Eye (tissue), 1 donor: ENCODE data around the gene FCHO2.
"Not testable (repeated sequence)": the region's sequence is repeated elsewhere in the genome, so short reads cannot be mapped to it uniquely, and the experiment has no call there.

Experiments
- DNase-seq: peaks from one replicate; pipeline ENCODE4 v3.0.0-alpha.2; 2015

Gene FCHO2, protein sequence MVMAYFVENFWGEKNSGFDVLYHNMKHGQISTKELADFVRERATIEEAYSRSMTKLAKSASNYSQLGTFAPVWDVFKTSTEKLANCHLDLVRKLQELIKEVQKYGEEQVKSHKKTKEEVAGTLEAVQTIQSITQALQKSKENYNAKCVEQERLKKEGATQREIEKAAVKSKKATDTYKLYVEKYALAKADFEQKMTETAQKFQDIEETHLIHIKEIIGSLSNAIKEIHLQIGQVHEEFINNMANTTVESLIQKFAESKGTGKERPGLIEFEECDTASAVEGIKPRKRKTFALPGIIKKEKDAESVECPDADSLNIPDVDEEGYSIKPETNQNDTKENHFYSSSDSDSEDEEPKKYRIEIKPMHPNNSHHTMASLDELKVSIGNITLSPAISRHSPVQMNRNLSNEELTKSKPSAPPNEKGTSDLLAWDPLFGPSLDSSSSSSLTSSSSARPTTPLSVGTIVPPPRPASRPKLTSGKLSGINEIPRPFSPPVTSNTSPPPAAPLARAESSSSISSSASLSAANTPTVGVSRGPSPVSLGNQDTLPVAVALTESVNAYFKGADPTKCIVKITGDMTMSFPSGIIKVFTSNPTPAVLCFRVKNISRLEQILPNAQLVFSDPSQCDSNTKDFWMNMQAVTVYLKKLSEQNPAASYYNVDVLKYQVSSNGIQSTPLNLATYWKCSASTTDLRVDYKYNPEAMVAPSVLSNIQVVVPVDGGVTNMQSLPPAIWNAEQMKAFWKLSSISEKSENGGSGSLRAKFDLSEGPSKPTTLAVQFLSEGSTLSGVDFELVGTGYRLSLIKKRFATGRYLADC

DNA sequence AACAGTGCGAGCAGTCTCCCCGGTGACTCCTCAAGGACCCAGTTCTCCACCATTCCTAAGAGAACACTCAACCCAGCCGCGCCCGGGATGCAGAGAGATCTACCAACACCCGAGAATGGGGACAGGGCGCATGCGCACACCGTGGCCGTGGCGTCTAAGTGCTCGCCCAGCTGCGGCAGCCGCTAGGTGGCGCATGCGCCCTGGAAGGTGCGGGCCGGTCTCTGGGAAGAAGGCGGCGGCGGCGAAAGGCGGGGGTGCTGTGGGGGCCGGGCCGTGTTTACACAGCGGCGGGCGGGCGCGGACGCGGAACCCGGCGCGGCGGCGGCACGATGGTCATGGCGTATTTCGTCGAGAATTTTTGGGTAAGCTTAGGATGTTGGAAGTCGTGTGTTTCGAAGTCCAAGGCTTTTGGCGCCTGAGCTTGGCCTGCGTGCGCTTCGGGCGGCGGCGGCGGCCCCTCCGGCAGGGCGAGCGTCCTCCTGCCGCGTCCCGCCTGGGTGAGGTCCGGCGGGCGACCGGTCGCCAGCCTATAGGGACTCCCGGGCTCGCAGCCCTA is at the start of gene FCHO2:
Gene FCHO2, plus strand, starts transcription at position 274 of the 556 bp plus-strand sequence. Its CDS starts 56 bp downstream, at position 330.
- DNase-seq: peak; percentile 99

DNA sequence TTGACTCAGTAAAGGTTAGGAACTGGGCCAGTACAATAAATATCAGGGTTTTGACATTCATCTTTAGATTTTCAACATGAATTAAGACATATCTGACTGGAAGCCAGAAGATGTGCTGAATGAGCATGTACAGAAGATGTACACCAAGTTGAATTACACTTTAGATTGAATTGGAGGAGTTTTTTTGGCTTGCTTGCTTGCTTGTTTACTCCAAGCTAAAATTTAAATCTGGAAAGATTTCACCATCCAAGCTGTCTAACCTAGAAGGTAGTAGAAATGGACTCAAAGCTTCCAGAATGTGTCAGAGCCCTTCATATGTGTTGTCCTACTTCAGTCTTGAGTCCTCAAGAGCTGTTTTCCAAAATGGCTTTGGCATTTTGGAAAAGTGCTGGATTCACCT is 49.0 kb upstream of the FCHO2 start:
- DNase-seq: no peak

DNA sequence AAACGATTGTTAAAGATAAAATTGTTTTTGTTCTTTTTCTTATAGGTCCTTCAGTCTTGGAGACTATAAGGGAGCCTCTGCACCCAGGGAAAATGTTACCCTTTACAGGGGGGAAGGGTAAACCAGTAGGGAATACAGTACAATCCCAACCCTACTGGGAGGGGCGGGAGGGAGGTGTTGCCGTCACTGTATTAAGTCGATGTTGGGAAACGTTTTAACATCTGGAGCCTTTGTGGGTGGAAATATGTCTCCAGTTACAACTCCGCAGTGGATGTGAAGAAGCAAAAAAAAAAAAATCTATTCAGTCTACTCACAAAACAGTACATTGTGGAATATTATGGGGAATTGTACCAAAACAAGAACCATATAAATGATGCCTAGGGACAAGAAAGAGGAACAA is 47.2 kb upstream of the FCHO2 start:
- DNase-seq: no peak

DNA sequence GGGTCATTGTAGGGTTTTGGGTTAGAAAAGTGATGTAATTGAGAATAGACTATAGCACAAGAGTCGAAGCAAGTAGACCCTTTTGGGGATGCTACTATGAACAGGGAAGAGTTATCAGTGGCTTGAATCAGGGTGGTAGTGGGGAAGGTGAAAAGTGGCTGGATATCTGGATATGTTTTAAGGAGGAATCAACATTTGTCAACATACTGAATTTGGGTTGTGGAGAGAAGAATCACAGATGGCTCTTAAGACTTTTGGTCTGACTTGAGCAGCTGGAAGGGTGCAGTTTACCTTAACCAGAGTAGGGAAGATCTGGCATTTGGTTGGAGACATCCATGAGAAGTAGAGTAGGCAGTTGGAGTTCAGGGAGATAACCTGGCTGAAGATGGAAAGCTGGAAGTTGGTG is 38.5 kb upstream of the FCHO2 start:
- no peak for DNase-seq

DNA sequence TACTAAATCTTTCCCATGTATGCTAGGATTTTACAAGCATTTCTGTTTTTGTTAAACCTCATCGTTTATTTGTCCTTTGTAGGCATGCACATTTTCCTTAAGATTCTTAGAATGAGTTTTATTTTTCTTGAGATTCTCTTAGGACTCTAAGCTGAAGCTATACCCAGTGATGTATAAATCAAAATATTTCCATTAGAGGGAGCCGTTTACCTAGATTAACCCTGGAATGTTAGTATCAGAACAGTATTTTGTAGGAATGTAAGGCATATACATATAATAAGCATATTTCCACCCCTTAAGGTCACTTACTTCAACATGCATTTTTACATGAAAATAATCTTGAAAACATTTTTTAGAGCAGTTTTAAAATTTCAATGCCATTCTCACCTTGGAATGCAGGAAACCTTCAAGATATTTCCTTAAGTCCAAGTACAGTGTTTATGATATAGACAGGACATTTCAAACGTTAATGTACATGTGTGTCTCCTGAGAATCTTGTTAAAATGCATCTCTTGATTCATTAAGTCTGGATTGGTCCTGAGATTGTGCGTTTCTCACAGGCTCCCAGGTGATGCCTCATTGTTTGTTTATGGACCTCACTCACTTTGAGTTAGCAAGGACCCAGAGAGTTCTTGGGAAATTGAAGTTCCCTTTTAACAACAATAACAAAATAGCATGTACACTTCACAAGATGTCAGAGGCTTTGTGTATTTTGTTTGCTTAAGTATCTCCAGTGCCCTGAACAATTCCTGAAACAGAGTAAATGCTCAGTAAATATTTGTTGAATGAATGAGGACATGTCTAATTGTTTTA is 34.9 kb upstream of the FCHO2 start:
- peak; percentile 46 for DNase-seq

DNA sequence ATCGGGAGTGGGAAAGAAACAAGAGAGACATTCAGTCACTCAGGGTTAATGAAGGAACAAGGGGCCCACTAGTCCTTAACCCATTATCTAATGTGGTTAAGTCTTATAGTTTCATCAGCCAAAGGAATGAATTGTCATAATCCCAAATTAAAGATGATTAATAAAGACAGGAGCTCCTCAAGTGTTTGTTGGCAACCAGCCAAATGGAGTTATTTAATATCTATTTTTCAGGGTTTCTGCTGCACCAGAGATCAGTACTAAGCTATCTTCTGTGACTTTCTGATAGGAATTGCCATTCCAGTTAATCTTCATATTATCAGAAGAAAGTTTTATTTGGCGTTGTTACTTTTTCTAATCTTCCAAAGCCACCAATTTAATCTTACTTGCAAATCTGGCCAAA is 34.0 kb upstream of the FCHO2 start:
- DNase-seq: no peak

DNA sequence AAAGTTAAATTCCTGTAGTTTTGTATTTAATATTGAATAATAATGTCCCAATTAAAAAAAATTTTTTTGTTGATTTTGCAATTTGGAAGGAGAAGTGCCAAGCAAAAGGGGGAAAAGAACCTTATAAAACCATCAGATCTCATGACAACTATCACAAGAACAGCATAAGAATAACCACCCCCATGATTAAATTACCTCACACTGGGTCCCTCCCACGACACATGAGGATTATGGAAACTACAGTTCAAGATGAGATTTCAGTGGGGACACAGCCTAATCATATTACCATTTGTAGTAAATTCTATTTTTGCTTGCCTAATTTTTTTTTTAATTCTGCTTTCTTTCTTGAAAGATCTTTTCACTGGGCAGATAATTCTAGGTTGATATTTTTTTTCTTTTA is 33.4 kb upstream of the FCHO2 start:
- DNase-seq: no peak

DNA sequence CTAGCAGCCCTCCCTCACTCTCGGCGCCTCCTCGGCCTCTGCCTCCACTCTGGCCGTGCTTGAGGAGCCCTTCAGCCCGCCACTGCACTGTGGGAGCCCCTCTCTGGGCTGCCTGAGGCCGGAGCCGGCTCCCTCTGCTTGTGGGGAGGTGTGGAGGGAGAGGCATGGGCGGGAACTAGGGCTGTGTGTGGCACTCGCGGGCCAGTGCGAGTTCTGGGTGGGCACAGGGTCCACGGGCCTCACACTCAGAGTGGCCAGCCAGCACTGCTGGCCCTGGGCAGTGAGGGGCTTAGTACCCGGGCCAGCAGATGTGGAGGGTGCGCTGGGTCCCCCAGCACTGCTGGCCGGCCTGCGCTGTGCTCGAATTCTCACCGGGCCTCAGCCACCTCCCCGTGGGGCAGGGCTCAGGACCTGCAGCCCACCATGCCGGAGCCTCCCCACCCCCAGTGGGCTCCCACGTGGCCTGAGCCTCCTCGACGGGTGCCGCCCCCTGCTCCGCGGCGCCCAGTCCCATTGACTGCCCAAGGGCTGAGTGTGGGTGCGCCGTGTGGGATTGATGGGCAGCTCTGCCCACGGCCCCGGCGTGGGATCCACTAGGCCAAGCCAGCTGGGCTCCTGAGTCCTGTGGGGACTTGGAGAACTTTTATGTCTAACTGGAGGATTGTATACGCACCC is 30.4 kb upstream of the FCHO2 start:
- no peak for DNase-seq

DNA sequence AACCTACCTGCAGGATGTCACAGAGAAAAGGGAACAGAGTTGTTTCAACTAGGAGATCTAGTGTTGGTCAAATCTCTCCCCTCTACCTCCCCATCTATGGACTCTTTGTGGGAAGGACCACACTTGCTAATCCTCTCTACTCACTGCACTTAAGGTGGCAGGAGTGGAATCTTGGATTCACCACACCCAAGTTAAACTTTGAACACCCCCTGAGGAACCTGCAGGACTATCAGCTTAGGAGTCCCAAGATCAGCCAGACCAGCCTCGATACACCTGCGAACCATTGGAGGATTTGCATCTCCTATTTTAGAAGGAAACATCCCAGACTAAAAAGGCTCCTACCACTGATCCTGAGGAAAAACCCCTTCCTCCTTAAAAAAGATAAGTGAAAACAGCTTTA is 23.2 kb upstream of the FCHO2 start:
- not testable (repeated sequence) for DNase-seq

DNA sequence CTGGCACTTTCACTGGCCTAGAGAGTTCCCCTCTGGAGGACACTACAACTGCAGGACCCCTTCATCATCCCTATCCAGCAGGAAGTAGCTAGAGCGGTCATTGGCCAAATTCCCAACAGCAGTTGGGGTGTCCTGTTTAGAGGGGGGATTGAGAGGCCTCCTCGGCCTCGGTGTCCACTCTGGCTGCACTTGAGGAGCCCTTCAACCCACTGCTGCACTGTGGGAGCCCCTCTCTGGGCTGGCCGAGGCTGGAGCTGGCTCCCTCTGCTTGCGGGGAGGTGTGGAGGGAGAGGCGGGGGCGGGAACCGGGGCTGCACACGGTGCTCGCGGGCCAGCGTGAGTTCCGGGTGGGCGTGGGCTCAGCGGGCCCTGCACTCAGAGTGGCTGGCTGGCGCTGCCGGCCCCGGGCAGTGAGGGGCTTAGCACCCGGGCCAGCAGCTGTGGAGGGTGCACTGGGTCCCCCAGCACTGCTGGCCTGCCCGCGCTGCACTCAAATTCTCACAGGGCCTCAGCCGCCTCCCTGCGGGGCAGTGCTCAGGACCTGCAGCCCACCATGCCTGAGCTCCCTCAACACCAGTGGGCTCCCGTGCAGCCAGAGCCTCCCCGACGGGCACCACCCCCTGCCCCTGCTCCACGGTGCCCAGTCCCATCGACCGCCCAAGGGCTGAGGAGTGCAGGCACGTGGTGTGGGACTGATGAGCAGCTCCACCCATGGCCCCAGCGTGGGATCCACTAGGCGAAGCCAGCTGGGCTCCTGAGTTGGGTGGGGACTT is 20.7 kb upstream of the FCHO2 start:
- DNase-seq: not testable (repeated sequence)

DNA sequence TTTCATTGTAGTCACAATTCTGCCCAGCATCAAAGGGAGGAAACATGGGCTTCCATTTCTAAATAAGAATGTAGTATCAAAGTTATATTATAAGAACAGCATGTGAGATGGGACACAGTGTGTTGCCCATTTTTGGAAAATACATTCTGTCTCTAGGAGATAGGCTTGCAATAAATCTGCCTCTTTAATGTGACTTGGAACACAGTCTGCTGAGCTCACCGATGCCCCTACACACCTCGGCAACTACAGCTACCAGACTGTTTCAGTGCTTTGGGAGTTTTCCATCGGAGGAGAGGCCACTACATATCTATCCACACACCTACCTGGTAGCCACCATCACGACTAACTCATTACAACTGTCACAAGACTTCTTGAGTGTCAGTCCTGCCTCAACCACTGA is 18.9 kb upstream of the FCHO2 start:
- no peak for DNase-seq

DNA sequence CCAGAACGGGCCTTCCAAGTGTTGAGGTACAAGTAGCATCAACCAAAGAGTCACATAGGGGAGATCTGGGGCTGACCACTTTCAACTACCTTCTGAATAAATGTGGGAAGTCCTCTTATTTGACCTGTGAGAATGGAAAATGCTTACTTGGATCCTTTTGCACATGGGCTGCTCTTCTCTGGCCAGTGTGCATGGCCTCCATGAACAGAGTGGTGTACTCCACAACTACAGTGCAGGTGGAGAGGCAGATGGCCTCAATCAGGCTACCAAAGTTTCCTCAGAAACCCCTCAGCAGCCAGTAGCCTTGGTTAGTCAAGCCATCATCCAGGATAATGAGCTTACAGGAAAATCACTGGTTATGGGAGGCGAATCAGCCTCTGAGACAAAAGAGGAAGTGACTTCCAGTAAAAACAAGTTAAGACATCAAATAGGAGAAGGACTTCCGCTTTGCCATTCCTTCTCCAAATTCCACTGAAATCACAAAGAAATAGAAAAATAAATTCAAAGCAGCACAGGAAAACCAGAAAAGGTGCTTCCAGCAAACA is 18.3 kb upstream of the FCHO2 start:
- DNase-seq: no peak

DNA sequence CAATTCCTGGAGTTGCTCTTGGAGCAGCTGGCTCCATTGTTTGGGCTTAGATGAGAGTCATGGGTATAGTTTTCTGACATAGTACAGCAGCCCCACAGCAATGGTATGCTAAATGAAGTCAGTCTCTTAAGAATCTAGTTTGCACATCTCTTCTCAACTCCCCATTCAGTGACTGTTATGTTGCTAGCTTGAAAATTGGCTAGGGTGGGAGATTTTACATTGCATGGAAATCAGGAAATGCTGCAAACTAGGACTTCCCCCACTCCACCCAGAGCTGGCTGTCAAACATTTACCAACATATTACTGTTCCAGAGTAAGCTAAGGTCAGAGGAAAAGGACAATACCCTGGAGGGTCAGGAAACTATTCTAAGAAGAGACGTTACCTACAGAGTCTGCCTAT is 17.6 kb upstream of the FCHO2 start:
- DNase-seq: no peak

DNA sequence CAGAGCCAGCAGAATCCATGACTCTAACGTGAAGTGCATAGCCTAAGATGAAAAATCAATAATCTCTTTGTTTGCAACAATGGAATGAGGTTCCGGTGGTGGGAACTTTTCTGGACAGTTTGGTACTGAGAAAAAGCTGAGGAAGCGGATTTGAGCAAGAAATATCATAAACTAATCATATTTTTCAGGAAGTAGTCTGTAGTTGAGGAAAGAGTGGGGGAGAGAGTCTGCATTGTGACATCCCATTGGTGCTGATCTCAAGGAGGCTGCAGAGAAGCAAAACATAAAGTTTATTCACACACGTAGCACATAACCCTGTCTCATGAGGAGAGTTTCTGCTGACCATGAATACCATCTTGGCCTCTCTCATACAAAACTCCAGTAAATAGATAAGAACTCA is 15.8 kb upstream of the FCHO2 start:
- no peak for DNase-seq

DNA sequence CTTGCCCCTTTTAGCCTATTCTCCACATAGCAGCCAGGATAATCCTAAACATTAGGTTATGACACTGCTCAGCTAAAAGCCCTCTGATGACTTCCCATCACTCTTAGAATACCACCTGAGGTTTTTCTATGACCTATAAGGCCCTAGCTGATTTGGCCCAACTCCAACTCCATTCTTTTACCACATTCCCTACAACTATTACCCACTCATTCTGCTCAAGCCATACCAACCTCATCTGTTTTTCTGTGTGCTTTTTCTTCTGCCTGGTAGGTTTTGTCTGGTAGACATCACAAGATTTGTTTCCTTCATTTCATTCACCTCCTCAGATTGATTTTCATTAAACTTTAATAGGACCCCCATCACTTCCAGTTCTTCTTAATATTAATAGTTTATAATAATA is 12.5 kb upstream of the FCHO2 start:
- no peak for DNase-seq

DNA sequence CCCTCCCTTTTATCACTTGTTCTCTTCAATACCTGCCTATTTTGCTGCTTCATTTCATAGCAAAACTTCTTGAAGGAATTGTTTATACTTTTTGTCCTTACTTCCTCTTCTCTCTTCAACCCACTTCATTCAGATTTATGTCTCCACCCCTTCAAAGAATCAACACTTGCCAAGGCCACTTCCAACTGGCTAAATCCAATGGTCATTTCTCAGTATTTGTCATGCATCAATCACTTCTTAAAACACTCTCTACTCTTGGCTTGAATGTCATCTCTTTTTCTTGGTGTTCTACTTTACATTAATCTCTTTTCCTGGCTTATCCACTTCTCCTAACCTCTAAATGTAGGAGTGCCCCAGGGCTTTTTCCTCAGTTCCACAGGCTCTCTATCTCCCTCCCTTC is 8.3 kb upstream of the FCHO2 start:
- no peak for DNase-seq

DNA sequence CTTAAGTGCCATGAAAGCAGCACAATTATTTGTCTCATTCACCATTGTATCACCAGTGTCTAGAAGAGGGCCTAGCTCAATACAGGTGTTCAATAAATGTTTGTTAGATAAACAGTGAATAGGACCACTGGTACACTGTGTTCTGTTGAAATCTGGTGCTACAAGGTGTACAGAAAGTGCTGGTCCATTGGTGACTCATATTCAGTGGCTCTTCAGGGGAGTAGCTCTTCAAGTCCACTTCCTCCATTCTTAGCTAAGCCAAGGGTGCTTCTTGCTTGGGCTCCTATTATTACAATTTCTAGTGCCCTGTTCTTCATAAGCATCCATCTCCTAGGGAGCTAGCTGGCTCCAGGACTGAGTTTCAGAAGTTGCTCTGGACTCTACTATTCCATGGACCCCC is 6.4 kb upstream of the FCHO2 start:
- no peak for DNase-seq

DNA sequence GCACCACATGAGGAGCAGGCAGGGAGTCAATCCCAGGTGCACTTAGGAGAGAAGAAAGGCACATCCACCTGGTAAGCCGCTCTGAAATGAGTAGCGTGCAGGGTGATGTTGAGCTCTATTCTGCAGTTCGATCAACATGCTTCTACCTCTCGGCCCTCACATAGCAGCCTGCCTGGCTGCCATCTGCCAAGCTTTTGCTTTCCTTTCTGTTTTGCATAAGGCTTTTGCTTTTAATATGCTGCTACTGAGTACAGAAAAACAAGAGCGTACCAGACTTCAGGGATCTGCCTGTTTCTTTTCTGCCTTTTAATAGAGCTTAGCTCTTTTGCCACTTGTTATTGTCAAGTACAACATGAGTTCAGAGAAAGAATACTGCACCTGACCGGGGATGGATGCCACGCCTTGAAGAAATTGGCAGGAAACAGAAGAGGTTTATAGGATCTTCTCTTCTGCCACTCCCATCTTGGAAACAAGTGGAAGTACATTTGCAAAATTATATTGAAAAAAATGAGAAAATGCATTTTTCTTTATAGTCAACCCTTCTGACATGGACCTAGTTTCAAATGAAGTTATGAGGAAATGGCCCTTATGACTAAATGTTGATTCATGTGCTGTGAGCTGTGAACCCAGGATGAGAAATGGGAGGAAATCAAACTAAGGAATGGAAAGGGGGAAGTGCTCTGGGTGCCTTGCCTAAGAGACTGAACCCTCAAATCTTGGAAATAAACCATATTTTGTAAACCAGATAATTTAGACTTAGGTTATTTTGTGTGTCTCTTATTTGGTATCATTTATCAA is 4.0 kb upstream of the FCHO2 start:
- no peak for DNase-seq

DNA sequence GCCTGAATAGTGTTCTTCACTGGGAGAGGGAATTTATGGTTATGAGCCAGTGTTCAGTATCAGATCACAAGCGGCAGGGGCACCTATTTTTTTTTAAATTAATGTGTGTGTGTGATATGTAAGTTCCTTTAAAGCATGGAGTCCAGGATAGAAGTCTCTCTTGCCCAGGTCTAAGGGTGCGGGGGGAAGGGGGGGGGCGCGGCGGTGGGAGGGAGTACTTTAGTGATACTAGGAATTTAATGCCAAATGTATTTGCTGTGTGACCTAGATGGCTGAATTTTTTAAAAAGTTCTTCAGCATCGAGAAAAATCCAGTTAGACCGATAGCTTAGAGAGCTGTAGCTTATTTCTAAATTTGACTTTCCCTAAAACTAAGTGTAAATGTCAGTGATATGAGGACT is 1.5 kb upstream of the FCHO2 start:
- no peak for DNase-seq

DNA sequence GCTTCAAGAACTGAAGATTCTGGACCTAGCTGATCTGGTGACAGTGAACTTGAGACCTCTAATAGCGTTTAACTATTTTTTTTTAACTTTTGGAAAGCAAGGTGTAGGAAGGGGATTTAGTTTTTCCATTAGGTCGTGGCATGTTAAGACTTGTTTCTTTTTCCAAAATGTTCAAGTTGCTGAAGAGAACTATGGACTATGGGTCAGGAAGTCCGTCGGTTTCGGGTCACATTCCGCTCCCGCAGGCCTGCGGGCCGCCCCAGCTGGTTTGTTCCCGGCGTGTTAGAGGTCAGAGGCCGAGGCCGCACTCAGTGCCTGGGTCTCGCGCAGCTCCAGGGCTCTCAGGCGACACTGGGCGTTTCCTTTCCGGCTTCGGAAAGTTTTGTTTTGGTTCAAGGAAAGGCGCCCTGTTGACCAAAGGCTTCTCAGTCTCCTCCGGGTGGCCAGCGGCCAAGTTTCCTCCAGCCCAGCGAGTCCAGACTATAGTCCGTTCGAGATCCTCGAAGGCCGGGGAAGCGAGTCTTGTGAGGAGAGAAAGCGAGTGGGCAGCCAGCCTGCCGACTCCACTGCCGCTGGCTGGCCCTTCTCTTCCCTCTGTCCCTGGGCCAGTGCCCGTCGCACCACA is 586 bp upstream of the FCHO2 start:
- no peak for DNase-seq
